SU-DHL-6 (cell line): Measurements from ENCODE around the gene KCNMB2.

ENCODE experiments used
- CTCF ChIP-seq: fragments of 200-600 bp; sonication (generic); IDR thresholded peaks from one replicate; pipeline ENCODE4 v1.5.1; 2017; ENCODE audit warnings: antibody characterized with exemption, mild to moderate bottlenecking, low read length, moderate library complexity; ENCODE audit not compliant: insufficient read depth, poor library complexity, severe bottlenecking
- EZH2phosphoT487 ChIP-seq: fragments of 200-600 bp; sonication (generic), shearing (Covaris generic); conservative IDR thresholded peaks from 2 replicates; pipeline ENCODE4 v1.6.1; 2018; ENCODE audit warnings: mild to moderate bottlenecking, antibody characterized with exemption, low read length, moderate library complexity, mixed read lengths

- TF ChIP-seq CTCF (no peak), EZH2phosphoT487 (no peak)
These were observed 110.1 kb downstream of the KCNMB2 start for GRCh38 chr3:178646186-178646862.
